HG03558 (cell line): ENCODE measurements around the gene UBA3.

ENCODE experiments used
- ATAC-seq: cut with Tn5 transposase; IDR thresholded peaks from one replicate; pipeline ENCODE4 v1.9.1; 2021; ENCODE audit warnings: moderate number of reproducible peaks; ENCODE audit not compliant: unreplicated experiment; ENCODE audit errors: extremely low read depth

The UBA3 gene

DNA sequence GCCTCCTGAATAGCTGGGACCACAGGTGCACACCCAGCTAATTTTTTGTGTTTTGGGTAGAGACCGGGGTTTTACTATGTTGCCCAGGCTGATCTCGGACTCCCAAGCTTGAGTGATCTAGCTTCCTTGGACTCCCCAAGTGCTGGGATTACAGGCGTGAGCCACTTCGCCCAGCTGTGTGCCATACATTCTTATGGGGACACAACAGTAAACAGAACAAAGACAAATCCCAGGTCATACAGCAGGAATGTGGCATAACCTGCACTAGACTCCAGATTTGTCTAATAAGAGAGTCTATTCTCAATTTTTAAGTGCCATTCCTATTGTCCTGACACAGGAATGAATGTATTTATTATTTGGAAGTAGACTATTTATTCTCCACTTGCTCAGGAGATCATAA is 22.2 kb upstream of the UBA3 start:
- ATAC-seq, result no peak

DNA sequence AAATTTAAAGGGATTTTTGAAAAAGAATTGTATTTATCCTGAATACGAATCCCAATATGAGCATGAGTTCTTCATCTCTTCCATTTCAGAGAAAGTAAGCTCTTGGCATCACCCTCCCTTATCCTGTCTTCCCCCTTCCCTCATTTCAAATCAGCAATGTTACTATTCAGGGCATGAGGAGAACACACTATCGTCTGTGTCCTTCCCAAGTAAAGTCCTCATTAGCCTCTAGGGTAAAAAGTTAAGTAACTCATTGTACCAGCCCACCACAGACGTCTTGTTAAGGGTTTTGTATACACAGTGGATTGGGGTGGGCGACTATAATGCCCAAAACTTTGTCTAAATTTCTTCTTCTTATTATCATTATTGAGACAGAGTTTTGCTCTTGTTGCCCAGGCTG is 19.4 kb upstream of the UBA3 start:
- ATAC-seq, result no peak

DNA sequence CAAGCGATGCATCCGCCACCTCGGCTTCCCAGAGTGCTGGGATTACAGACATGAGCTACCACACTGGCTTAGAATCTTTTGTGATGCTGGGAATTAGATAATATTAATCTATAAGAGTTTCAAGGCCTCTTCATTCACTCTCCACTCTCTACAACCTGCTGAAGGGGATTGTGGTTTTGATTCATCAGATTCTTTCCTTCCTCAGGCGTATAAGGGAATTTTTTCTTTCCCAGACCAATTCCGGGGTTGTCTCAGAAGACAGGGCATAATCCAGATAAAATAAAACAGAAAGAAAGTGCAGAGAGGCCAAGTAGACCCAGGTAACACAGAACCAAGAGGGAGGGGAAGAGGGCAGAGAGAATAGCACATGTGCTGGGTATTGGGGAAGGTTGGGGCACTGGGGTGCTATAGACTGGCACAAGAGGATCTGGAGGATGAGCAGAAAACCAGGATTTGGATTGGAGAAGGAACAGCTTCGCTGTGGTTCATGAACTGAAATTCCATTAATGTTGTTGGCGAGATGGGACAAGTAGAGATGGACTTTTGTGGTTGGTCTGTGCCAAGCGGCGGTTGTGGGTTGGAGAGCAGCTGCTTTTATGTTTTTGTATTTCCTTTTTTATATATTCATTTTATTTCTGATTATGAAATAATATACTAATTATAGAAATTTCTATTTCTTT is 17.4 kb upstream of the UBA3 start:
- no peak for ATAC-seq

DNA sequence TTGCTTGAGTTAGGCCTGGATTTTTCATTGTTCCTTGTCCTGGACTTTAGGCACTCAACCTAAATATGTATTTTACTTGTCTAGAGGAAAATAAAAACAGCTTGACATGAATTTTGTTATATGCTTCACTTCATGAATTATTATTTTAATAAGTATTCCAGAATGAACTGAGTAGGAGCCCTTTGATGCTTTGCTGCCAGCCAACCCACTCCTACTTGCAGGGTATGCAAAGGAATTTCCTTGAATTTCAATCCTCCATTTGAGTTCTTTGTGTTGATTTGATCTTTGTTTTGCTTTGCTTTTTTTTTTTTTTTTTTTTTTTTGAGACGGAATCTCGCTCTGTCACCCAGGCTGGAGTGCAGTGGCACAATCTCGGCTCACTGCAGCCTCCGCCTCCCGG is 16.1 kb upstream of the UBA3 start:
- no peak for ATAC-seq

DNA sequence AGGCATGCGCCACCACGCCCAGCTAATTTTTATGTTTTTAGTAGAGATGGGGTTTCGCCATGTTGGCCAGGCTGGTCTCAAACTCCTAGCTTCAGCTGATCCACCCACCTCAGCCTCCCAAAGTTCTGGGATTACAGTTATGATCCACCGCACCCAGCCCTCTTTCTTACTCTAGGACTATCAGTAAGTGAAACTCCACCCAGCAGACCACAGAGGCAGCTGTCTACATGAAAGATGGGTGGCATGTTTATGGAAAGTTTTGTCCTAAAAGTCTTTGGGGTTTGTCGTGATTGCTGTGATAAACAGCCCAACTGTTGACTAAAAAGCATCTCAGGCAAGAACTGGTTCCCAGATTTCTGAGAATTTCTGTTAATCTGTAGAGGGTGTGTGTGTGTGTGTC is 15.5 kb upstream of the UBA3 start:
- ATAC-seq, result no peak

DNA sequence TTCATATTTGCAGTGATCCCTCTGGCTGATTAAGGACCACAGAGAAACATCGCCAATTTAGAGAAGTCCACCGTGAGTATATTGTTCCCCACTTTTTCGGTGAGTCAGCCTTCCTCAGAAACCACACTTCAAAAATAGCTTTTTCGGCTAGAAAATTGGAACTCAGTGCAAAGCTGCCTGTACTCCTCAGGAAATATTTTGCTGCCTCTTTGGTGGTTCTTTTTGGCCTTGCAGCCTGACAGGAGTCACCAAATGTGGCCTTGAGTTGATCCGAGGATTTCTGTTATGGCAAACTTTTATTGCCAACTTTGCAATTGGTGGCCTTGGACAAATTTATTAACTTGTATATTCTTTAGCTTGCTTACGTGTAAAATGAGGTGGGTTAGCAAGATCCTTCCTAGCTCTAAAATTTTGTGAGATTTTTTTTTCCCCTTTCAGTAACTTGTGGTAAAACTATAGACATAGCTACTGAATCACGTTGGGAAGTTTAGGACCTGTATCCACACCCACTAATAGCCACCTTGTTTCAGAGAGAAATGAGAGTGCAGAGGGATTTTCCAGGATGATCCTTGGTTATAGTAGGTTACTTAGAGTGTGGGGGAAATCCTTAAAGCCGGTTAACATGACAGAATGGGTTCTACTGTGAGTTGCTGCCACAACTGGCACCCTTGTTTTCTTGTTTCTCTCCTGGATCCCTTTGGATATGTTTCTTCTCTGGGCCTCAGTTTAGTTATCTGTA is 14.5 kb upstream of the UBA3 start:
- ATAC-seq, result no peak

DNA sequence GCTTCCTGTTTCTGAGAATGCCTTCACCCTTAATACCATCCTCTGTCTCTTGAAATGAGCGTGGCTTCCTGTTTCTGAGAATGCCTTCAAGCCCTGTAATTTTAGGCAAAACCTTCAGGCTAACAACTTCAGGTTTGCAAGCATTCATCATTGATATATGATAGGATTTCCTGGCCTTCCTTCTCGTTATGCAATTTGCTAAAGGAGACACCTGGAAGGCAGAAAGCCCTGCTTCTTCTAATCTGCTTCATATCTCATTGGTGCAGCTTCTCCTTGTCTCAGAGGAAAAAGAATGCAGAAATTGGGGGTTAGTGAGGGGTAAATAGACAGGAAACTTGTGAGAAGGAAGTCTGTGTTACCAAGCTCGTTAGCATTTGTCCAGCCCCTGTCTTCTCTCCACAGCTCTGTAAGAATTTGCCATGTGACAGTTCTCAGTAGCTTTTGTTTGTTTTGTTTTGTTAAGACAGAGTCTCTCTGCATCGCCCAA is 11.9 kb upstream of the UBA3 start:
- peak; percentile 71 for ATAC-seq

DNA sequence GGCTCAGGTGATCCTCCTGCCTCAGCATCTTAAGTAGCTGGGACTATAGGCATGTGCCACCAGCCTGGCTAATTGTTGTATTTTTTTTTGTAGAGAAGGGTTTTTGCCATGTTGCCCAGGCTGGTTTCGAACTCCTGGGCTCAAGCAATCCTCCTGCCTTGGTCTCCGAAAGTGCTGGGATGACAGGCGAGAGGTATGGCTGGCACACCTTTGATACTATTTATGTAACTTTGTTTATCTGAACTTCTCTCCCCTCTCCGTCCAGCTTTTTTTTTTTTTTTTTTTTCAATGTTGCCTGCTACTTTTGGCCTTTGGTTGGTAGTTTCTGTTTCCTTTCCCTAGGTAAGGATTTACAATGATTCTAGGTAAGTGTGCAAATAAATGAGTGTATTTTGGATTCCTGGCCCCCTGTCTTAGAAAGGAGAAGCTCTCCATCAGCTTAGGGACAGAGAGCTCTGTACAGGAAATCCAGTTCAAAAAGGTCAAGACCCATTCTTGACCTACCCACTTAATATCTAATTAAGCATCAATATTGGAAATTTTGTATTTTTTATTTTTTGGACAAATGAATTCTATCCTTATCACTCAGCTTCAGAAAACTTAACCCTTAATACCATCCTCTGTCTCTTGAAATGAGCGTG is 11.3 kb upstream of the UBA3 start:
- no peak for ATAC-seq

DNA sequence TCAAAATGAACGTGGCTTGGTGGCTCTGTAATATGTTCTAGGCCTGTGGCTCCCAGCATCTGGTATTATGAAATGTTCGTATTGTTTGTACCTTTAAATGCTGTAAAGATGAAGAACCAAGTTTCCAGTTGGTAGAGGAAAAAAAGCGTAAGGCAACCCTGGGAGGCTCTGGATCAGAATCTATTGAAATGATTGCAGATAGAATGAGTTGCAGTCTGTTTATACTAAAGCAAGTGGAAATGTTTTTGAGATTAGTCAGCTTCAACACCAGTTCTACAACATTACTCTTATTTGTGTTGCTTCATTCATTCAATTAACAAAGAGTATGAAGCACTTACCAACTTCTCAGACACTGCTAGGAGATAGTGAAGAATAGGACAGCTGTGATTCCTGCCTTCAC is 9.9 kb upstream of the UBA3 start:
- ATAC-seq, result no peak

DNA sequence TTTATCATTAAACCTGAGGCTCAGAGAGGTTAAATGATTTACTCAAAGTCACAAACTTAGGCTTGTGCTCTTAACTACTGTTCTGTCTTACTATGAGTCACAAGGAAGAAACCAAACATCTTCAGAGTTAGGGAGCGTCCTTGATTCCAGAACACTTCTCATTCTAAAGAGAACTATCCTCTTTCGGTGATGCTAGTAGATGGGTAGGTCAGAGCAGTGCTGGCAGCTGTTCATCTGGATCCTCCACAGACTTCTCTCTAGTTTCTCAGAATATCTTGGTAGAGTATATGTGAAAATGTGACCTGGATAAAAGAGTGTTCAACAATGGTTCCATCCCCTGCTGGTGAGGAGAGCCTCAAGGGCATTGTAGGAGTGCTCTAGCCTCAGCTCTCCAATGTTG is 7.9 kb upstream of the UBA3 start:
- no peak for ATAC-seq

DNA sequence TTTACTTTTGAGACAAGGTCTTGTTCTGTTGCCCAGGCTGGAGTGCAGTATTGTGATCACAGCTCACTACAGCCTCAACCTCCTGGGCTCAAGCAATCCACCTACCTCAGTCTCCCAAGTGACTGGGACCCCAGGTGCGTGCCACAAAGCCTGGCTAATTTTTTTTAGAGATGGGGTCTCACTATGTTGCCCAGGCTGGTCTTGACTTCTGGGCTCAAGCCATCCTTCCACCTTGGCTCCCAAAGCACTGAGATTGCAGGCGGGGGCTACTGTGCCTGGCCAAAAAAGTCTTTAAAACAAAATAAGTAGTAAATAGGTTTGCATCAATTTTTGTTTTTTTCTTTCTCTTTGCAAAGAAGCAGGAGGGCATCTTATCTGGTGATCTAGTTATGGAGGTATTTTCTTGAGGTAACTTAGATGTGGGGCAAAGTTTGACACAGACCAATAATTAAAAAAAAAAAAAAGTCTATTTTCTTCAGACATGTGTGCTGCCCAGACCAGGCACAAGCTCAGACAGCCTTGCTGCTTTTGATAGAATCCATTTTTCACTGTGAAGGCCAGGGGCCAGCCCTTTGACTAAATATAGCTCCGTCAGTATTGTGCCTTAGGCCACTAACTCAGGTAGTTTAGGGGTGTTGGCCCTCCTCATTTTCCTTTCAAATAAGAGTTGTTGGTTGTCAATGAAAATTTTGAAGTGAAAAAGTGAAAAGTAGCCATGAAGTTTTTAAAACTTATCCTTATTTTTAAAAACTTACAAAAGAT is 7.0 kb upstream of the UBA3 start:
- ATAC-seq, result no peak

DNA sequence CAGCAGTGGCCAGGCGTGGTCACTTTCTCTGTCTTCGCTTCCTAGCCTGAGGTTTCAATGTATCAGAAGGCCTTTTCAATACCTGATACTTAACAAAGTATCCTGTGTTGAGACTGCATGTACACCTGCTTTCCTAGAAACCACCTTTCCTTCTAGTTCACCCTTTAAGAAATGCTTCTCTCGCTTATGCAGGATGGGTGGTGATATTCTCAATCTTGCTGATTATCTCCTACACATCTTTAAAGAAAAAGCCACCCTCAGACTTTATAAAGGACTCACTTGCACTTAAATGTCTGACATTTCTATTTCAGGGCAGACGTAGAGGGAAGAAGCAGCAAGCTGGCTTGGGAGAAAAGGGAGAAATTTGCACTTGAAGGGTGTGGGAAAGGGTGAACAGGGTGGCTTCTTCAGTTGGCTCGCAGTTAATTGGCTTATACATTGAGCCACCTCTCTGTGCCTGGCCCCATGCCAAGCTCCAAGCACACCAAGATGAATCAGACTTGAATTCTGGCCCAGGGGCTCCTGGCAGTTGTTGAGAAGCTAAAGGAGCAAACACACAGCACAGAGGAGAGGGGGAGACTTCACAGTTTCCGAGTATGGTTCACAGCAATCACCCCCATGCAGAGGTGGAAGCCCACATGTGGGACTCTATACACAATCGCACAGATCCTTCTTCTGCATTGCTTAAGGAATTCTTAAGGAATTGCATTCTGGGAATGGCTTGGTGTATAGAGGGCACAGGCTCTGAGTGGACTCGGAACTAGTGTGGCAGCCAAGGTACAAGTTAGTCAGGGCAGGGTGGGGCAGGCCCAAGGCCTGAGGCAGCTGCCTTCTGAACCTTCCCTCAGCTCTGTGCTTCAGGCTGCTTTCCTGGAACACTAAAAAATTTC is 5.9 kb upstream of the UBA3 start:
- no peak for ATAC-seq

DNA sequence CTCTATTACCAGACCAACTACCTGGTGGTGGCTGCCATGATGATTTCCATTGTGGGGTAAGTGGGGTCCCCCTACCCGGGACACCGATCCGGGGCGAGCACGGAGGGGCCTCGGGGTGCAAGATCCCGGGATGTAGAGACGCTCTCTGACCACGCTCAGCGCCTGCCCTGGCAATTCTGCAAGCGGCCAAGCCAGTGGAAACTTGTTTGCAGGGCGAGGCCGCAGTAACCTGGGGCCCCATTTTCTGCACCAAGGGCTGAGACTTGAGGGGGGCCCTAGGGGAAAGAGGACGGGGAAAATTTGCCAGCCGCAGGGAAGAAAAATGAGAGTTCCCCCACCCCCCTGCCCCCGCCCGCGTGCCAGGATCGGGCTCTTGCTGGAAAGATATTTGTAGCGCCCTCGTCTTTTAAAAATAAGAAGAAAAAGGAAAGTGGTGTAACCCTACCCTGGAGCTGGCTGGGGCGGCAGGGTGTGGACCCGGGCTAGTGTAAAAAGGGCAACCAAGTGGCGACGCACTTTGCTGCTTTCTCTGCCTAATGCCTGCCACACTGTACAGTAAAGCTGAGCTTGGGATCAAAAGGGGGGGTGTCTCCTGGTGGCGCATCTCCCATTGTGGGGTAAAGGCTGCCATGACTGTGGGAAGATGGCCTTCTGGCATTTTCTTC is 5.1 kb upstream of the UBA3 start:
- ATAC-seq, result no peak

DNA sequence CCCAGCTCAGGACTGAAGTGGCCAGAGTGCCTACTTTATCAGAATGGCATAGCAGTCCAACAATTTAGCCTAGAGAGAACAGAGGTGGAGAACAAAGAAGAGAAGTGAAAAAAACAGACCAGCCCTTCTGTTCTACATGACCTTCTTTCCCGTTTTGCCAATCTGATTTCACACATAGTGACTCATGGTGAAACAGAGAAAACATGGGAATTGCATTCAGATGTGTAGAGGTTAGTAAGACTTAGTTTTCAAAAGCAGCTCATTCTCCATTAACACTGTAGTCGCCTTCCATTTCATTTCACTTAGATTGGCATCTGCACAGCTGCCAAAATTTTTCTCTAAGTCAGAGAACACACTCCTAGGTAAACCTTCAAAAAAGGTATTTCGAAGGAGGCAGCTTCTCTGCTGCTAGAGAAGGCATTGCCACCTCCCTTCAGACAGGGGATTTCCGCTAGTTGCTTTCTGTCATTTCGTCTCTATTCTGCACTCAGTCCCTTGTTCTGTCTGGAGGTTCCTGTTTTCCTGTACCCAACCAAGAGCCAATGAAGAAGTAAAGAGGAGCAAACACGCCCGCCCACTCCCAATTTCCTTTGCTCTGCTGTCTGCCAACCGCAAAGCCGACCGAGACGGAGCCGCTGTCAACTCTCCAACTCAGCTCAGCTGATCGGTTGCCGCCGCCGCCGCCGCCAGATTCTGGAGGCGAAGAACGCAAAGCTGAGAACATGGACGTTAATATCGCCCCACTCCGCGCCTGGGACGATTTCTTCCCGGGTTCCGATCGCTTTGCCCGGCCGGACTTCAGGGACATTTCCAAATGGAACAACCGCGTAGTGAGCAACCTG is 4.4 kb upstream of the UBA3 start, which contains the start of gene ARL6IP5:
Gene ARL6IP5, plus strand, starts transcription at position 612 of the 842 bp plus-strand sequence. Its CDS starts 111 bp downstream, at position 723.
- ATAC-seq, result peak; percentile 39

DNA sequence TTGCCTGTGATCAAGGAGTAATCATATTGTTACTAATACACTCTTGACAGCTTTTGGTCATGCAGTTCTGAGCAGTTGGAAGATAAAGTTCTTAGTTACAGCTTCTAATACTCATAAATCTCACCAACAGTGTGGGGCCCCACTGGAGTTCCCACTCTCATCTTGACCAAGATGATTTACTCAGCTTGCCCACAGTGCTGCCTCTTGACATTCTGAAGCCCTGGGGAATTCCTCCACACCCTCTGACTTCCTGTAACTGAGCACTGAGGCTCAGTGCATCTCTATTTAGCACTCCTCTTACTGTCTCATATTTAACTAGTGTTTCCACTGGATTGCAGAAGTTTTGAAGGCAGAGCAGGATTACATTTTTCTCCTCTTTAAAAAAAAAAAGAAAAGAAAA is 2.6 kb upstream of the UBA3 start:
- ATAC-seq, result peak; percentile 47

DNA sequence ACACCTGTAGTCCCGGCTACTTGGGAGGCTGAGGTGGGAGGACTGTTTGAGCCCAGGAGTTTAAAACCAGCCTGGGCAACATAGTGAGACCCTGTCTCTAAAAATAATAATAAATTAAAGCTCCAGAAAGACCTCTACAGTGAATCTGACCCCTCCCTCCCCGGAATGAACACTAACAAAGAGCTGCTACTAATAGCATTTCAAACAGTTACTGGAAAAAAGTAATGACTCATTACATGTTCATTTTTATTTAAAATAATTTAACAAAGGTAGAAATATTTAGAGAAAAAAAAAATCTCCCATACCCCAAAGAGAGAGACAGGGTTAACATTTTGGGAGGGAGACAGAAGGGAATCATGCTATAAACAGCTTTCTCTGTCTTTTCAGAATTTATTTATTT is 2.2 kb upstream of the UBA3 start:
- ATAC-seq, result no peak

DNA sequence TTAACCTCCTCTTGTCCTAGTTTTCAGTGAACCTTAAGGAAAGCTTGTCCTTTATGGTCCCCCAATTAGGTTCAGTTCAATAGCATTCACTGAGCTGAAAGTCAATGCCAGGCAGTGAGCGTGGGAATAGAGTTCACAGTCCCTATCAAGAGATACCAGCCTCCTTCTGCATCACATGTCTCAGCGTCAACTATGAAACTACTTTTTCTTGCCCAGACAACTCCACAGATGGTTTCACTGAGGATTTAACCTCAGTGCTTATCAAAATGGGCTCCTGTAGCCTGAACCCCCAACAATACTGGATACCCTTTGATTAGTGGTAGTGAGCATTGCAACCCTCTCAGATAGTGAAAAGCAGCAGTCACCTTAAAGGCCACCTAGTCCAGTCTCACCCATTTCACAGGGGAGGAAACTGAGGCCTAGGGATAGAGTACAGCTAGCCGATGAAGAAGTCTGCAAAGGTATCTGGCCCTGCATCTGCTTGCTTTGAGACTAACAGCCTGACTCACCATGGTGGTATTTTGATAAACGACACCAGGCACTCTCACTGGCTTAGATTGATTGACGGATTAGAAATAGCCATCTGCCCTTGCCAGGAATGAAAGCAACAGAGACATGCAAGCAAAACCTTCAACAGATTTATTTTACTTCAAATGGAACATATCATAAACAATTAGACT is 1.6 kb upstream of the UBA3 start:
- no peak for ATAC-seq
